ENCODE measurements around the gene TMCC1. TPM values are rescaled to one million over a fixed set of nuclear protein-coding genes. Genes with fewer than 3 reads are reported as not detected.

TMCC1 gene
- total and polyA plus RNA-seq, 4 donors = 10.2 to 60.0 (median 11.0) TPM

DNA sequence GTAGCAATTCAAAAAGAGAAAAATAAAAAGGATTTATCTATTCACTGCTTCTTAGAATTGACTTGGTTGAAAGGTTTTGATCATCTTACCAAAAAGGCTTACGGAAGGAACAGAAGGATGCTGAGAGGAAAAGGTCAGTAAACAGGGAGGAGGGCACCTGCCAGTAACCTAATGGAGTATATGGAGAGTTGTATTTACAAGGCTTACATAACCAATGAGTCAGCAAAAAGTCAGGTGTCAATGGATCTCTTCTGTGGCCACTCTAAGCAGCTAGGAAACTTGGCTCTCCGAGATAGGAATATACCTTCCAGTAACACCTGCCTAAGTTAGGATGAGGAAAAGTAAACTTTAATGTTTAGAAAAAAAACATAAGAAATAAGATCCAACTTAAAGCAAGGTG lies 206.6 kb downstream of the TMCC1 start (continued):
- TF ChIP-seq, protein P1, sequence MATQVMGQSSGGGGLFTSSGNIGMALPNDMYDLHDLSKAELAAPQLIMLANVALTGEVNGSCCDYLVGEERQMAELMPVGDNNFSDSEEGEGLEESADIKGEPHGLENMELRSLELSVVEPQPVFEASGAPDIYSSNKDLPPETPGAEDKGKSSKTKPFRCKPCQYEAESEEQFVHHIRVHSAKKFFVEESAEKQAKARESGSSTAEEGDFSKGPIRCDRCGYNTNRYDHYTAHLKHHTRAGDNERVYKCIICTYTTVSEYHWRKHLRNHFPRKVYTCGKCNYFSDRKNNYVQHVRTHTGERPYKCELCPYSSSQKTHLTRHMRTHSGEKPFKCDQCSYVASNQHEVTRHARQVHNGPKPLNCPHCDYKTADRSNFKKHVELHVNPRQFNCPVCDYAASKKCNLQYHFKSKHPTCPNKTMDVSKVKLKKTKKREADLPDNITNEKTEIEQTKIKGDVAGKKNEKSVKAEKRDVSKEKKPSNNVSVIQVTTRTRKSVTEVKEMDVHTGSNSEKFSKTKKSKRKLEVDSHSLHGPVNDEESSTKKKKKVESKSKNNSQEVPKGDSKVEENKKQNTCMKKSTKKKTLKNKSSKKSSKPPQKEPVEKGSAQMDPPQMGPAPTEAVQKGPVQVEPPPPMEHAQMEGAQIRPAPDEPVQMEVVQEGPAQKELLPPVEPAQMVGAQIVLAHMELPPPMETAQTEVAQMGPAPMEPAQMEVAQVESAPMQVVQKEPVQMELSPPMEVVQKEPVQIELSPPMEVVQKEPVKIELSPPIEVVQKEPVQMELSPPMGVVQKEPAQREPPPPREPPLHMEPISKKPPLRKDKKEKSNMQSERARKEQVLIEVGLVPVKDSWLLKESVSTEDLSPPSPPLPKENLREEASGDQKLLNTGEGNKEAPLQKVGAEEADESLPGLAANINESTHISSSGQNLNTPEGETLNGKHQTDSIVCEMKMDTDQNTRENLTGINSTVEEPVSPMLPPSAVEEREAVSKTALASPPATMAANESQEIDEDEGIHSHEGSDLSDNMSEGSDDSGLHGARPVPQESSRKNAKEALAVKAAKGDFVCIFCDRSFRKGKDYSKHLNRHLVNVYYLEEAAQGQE (IDR thresholded peaks at IDR 0.05) = no peak
- TF ChIP-seq GABPA (IDR thresholded peaks at IDR 0.05 in 1 of 2, conservative IDR thresholded peaks at IDR 0.05 in 1 of 2) (no peak), FOXA2 (IDR thresholded peaks at IDR 0.05) (peak; percentile 89), FOXA1 (IDR thresholded peaks at IDR 0.05) (peak; percentile 88), TAF1 (conservative IDR thresholded peaks at IDR 0.05) (no peak), RXRA (IDR thresholded peaks at IDR 0.05) (peak; percentile 41 to 76)
- TF ChIP-seq, protein P2, sequence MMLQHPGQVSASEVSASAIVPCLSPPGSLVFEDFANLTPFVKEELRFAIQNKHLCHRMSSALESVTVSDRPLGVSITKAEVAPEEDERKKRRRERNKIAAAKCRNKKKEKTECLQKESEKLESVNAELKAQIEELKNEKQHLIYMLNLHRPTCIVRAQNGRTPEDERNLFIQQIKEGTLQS (IDR thresholded peaks at IDR 0.05) = peak; percentile 75

DNA sequence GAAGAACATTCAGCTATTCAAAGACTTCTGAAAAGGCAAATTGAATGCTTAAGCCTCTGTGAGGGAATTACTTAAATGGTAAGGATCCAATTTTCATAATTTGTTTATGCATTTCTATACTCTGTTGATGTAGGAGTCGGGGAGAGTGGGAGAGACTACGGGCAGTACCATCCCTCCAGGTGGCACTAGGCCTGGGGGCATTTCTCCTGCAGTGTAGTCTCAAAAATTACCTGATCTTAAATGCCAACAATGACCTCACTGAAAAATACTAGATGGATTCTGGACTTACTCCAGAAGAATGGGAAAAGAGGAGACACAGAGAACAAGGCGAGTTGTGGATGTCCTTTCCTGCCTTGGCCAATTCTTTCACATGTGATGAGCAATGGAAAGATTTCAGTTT lies 209.2 kb downstream of the TMCC1 start:
- no peaks in the 10 kb centered on the region for H3K9me3 ChIP-seq (ENCODE audit: control insufficient read depth in 4 of 4, low read length in 3 of 4)
- TF ChIP-seq FOXA2 (IDR thresholded peaks at IDR 0.05) (no peak), HNF4G (IDR thresholded peaks at IDR 0.05) (no peak), NR2F2 (IDR thresholded peaks at IDR 0.05) (no peak), FOXA1 (IDR thresholded peaks at IDR 0.05) (no peak), RAD21 (IDR thresholded peaks at IDR 0.05) (no peak), GABPA (IDR thresholded peaks at IDR 0.05 in 1 of 2, conservative IDR thresholded peaks at IDR 0.05 in 1 of 2) (no peak), HNF4A (conservative IDR thresholded peaks at IDR 0.05) (no peak), JUND (IDR thresholded peaks at IDR 0.05) (no peak), TAF1 (conservative IDR thresholded peaks at IDR 0.05) (no peak), YY1 (IDR thresholded peaks at IDR 0.05) (no peak), EGR1 (IDR thresholded peaks at IDR 0.05; ENCODE audit: low read depth in 2 of 2) (no peak)
- TF ChIP-seq, protein P1 (IDR thresholded peaks at IDR 0.05) = no peak
- TF ChIP-seq, protein P3, sequence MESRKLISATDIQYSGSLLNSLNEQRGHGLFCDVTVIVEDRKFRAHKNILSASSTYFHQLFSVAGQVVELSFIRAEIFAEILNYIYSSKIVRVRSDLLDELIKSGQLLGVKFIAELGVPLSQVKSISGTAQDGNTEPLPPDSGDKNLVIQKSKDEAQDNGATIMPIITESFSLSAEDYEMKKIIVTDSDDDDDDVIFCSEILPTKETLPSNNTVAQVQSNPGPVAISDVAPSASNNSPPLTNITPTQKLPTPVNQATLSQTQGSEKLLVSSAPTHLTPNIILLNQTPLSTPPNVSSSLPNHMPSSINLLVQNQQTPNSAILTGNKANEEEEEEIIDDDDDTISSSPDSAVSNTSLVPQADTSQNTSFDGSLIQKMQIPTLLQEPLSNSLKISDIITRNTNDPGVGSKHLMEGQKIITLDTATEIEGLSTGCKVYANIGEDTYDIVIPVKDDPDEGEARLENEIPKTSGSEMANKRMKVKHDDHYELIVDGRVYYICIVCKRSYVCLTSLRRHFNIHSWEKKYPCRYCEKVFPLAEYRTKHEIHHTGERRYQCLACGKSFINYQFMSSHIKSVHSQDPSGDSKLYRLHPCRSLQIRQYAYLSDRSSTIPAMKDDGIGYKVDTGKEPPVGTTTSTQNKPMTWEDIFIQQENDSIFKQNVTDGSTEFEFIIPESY (IDR thresholded peaks at IDR 0.05) = no peak

More for the DNA sequence above, 209.2 kb downstream of the TMCC1 start:
- no peak overlapping the region for H3K9ac ChIP-seq (ENCODE audit: low read depth in 1 of 2, low read length in 2 of 2)
- H3K4me3 ChIP-seq (ENCODE audit: low read depth in 1 of 3, low read length in 3 of 3) = no peak overlapping the region
- peaks cover 0 to 2% (median 0%) of the 10 kb centered on the region in 4 donors for H3K36me3 ChIP-seq (ENCODE audit: control insufficient read depth in 4 of 4, insufficient read depth in 3 of 4, low read depth in 1 of 4, low read length in 3 of 4)
- peaks cover 2 to 17% (median 9%) of the 10 kb centered on the region in 4 donors for H3K4me1 ChIP-seq (ENCODE audit: control insufficient read depth in 4 of 4, insufficient read depth in 4 of 4, low read length in 3 of 4)
- H3K27ac ChIP-seq (ENCODE audit: low read depth in 1 of 2, low read length in 2 of 2) = no peak overlapping the region
- H3K27me3 ChIP-seq (ENCODE audit: control insufficient read depth in 4 of 4, insufficient read depth in 4 of 4, low read length in 3 of 4) = no peaks in the 10 kb centered on the region
- WGBS = 94% methylated on average over 3 of the region's 3 CpGs
- no peak for DNase-seq (ENCODE audit: low spot score)

Data from liver (tissue), 9 donors.